HepG2 (cell line): Measurements from ENCODE around the gene SLFNL1. TPM values are rescaled to one million over a fixed set of nuclear protein-coding genes. Genes with fewer than 3 reads are reported as not detected.

Source experiments
- ATAC-seq: fragments of 200-7000 bp; cut with Tn5 transposase; 3 replicates; pipeline ENCODE4 v1.9.1; 2020; ENCODE audit warnings: mild to moderate bottlenecking, moderate library complexity
- BruUV-seq: library from RNA; stranded (reverse); fragments of 400-500 nt; replicated peaks from 2 replicates; lab custom pipeline; 2021; lab: Mats Ljungman, UMichigan
- CTCF ChIA-PET: fragments of 300-600 bp; formaldehyde crosslinking; extraction: SDS; loops from one replicate; lab custom pipeline; 2021; ENCODE audit warnings: low total read pairs, inconsistent platforms, low intra/inter-chr PET ratio; lab: Yijun Ruan, JAX
- POLR2A ChIA-PET: fragments of 350-600 bp; sonication (Branson Sonifier 250); formaldehyde crosslinking; loops from one replicate; lab custom pipeline; 2020; ENCODE audit warnings: antibody characterized with exemption, inconsistent platforms; lab: Yijun Ruan, JAX
- DNase-seq: peaks from one replicate; pipeline ENCODE4 v3.0.0-alpha.2; 2015; ENCODE audit warnings: low spot score
- FAIRE-seq: peaks from 3 replicates; lab custom pipeline; 2011; peaks lifted over from hg19 to GRCh38; lab: Jason Lieb, UNC
- H2AFZ ChIP-seq: one replicate; pipeline ENCODE4 v1.6.1; 2011; ENCODE audit warnings: low read length, inconsistent platforms
- H3K27ac ChIP-seq: fragments of 300-600 bp; 3 replicates; pipeline ENCODE4 v1.8.0; 2011; ENCODE audit warnings: mixed run types, mild to moderate bottlenecking, mixed read lengths, low read length, inconsistent platforms; ENCODE audit not compliant: insufficient read depth; ENCODE audit errors: extremely low read length
- H3K27me3 ChIP-seq, 2 experiments: fragments of 200-600 bp in 1 of 2; 2 replicates in 1 of 2; 3 replicates in 1 of 2; pipeline versions ENCODE4 v1.6.0 to v1.8.0; 2011; ENCODE audit warnings: low read length in 2 of 2, mild to moderate bottlenecking in 2 of 2, moderate library complexity in 2 of 2, inconsistent platforms in 1 of 2; ENCODE audit not compliant: insufficient read depth in 2 of 2, control insufficient read depth in 1 of 2
- H3K36me3 ChIP-seq, 2 experiments: fragments of 200-600 bp in 1 of 2; replicated peaks in 1 of 2; 2 replicates in 1 of 2; 3 replicates in 1 of 2; pipeline versions ENCODE4 v1.5.1 to v1.8.0; 2011; ENCODE audit warnings: low read length in 2 of 2, inconsistent platforms in 1 of 2; ENCODE audit not compliant: insufficient read depth in 2 of 2, control insufficient read depth in 1 of 2
- H3K4me1 ChIP-seq: 2 replicates; pipeline ENCODE4 v1.5.1; 2012; ENCODE audit warnings: low read length, inconsistent platforms; ENCODE audit not compliant: insufficient read depth
- H3K4me2 ChIP-seq: 2 replicates; pipeline ENCODE4 v1.6.0; 2011; ENCODE audit warnings: low read depth, low read length, inconsistent platforms
- H3K4me3 ChIP-seq, 3 experiments: fragments of 200-600 bp in 1 of 3; sonication (generic), shearing (Covaris generic) in 1 of 3; replicated peaks in 1 of 3; 2 replicates each; pipeline ENCODE4 v1.5.1; 2011 to 2016; ENCODE audit warnings: low read length in 3 of 3, inconsistent platforms in 2 of 3, low read depth in 2 of 3, mild to moderate bottlenecking in 2 of 3, control low read depth in 1 of 3, mixed read lengths in 1 of 3; ENCODE audit not compliant: insufficient read depth in 1 of 3
- H3K79me2 ChIP-seq: one replicate; pipeline ENCODE4 v1.6.1; 2011; ENCODE audit warnings: low read length, inconsistent platforms; ENCODE audit not compliant: insufficient read depth
- H3K9ac ChIP-seq: 2 replicates; pipeline ENCODE4 v1.6.0; 2011; ENCODE audit warnings: mild to moderate bottlenecking, low read depth, low read length, inconsistent platforms; ENCODE audit not compliant: insufficient read depth
- H3K9me3 ChIP-seq: 2 replicates; pipeline ENCODE4 v1.5.1; 2012; ENCODE audit warnings: mild to moderate bottlenecking, low read length
- H4K20me1 ChIP-seq: 2 replicates; pipeline ENCODE4 v1.6.0; 2011; ENCODE audit warnings: inconsistent platforms, mild to moderate bottlenecking, low read length, moderate library complexity; ENCODE audit not compliant: insufficient read depth
- CREB1 ChIP-seq, 2 experiments: fragments of 450-650 bp in 1 of 2; IDR thresholded peaks; 2 replicates each; pipeline ENCODE4 v1.6.1; 2016 to 2017; ENCODE audit warnings: control low read depth in 1 of 2, mild to moderate bottlenecking in 1 of 2, missing compliant biosample characterization in 1 of 2, missing genetic modification characterization in 1 of 2
- ELK4 ChIP-seq: sonication (generic); formaldehyde crosslinking; IDR thresholded peaks from 2 replicates; pipeline ENCODE4 v1.9.0; 2021; ENCODE audit warnings: missing genetic modification reagents, borderline replicate concordance
- HINFP ChIP-seq: sonication (generic); formaldehyde crosslinking; IDR thresholded peaks from 2 replicates; pipeline ENCODE4 v1.4.0; 2020; ENCODE audit warnings: low read depth, mild to moderate bottlenecking, missing genetic modification reagents
- IKZF5 ChIP-seq: IDR thresholded peaks from 2 replicates; pipeline ENCODE4 v1.6.1; 2018; ENCODE audit warnings: missing genetic modification reagents, mild to moderate bottlenecking, missing compliant biosample characterization
- ISL2 ChIP-seq: sonication (generic); formaldehyde crosslinking; IDR thresholded peaks from 2 replicates; pipeline ENCODE4 v1.5.0; 2020; ENCODE audit warnings: missing genetic modification reagents
- KDM6A ChIP-seq: IDR thresholded peaks from 2 replicates; pipeline ENCODE4 v1.6.1; 2016; ENCODE audit warnings: low read depth
- MAFG ChIP-seq: sonication (generic); formaldehyde crosslinking; IDR thresholded peaks from 2 replicates; pipeline ENCODE4 v1.5.1; 2020; ENCODE audit warnings: mild to moderate bottlenecking, missing genetic modification reagents
- MEIS2 ChIP-seq: sonication (generic); formaldehyde crosslinking; IDR thresholded peaks from 2 replicates; pipeline ENCODE4 v1.9.0; 2021; ENCODE audit warnings: mild to moderate bottlenecking, missing genetic modification reagents
- ZMAT3 ChIP-seq: sonication (generic); formaldehyde crosslinking; conservative IDR thresholded peaks from 2 replicates; pipeline ENCODE4 v1.7.0; 2021; ENCODE audit warnings: missing genetic modification reagents
- ZNF224 ChIP-seq: sonication (generic); formaldehyde crosslinking; IDR thresholded peaks from 2 replicates; pipeline ENCODE4 v1.5.0; 2020; ENCODE audit warnings: mild to moderate bottlenecking, missing genetic modification reagents
- ZNF547 ChIP-seq: sonication (generic); formaldehyde crosslinking; IDR thresholded peaks from 2 replicates; pipeline ENCODE4 v1.5.1; 2020; ENCODE audit warnings: mild to moderate bottlenecking, missing genetic modification reagents
- ZNF713 ChIP-seq: sonication (generic); formaldehyde crosslinking; IDR thresholded peaks from 2 replicates; pipeline ENCODE4 v1.4.0; 2020; ENCODE audit warnings: mild to moderate bottlenecking, missing genetic modification reagents
- ZNF740 ChIP-seq: sonication (generic); formaldehyde crosslinking; IDR thresholded peaks from 2 replicates; pipeline ENCODE4 v1.4.0; 2020; ENCODE audit warnings: missing genetic modification reagents
- ZNF777 ChIP-seq: sonication (generic); formaldehyde crosslinking; IDR thresholded peaks from 2 replicates; pipeline ENCODE4 v1.4.0; 2020; ENCODE audit warnings: missing genetic modification reagents
- WGBS: methylation state at CpG from one replicate; pipeline ENCODE4 v1.1.6; 2017; ENCODE audit warnings: low lambda C conversion rate; 5-methylcytosine and 5-hydroxymethylcytosine counted together
- in situ Hi-C: cut with HindIII; loops from 2 replicates; pipeline ENCODE4 v1.10.0; 2017; ENCODE audit warnings: low pct_unique_long_range_greater_than_20kb; ENCODE audit not compliant: extremely low pct_ligation_motif_present
- intact Hi-C: fragments of 100-400 bp; cut with micrococcal nuclease; formaldehyde crosslinking; loops from one replicate; pipeline ENCODE4 v1.10.0; 2022; ENCODE audit not compliant: unreplicated experiment
- polyA plus RNA-seq, 8 experiments: library from polyadenylated mRNA; depleted of rRNA in 3 of 8; stranded (reverse) in 7 of 8; unstranded in 1 of 8; fragments of >200 nt; fragmentation: Illumina TruSeq in 4 of 8; extraction: Trizol in 4 of 8; gene quantifications; 2 replicates each; pipeline versions ENCODE4 v1.2.1 to v1.2.3, GENCODE V29; 2011 to 2016; ENCODE audit warnings: low read depth in 4 of 8, missing spikeins in 1 of 8, mixed read lengths in 1 of 8; ENCODE audit not compliant: insufficient read depth in 1 of 8
- total RNA-seq, 5 experiments: library from RNA; depleted of rRNA; stranded (reverse); fragments of >200 nt; fragmentation: Illumina TruSeq; extraction: Trizol; gene quantifications; 2 replicates each; pipeline ENCODE4 v1.2.3, GENCODE V29; 2016; ENCODE audit warnings: low read depth in 1 of 5
- TF ChIP-seq, protein P1 (sequence below): IDR thresholded peaks from 2 replicates; pipeline ENCODE4 v1.6.1; 2016; ENCODE audit warnings: low read depth, missing genetic modification reagents, missing compliant biosample characterization

The SLFNL1 gene
- total and polyA plus RNA-seq, 2 of the 13 experiments (the other 11 are each of a cell fraction or from before 2014, with no cell fraction given): 0.07 to 0.20 TPM

GRCh38 chr1:41041614-41042270 is 20.2 kb upstream of the SLFNL1 start:
- DNase-seq (no peak), FAIRE-seq (no peak), ATAC-seq (no peak)
- Histone ChIP-seq H3K79me2 (no peaks in the 10 kb centered on the region), H2AFZ (no peak overlapping the region), H3K4me2 (no peak overlapping the region), H4K20me1 (no peaks in the 10 kb centered on the region), H3K36me3 (peaks cover 24 to 50% of the 10 kb centered on the region in 2 experiments), H3K27me3 (no peaks in the 10 kb centered on the region), H3K27ac (no peak overlapping the region), H3K4me1 (peaks cover 13% of the 10 kb centered on the region), H3K4me3 (no peak overlapping the region), H3K9ac (no peak overlapping the region), H3K9me3 (no peaks in the 10 kb centered on the region)
- ChIA-PET POLR2A (no interaction called here), CTCF (no interaction called here)
- in situ Hi-C loops (no loop called here), intact Hi-C loops (no loop called here)
- BruUV-seq: no TSS peak
- WGBS: 95% methylated on average over 3 of the region's 3 CpGs
- TF ChIP-seq ZNF547 (CRISPR knock-in tag): no peak
- no peak for TF ChIP-seq HINFP (CRISPR knock-in tag)
- TF ChIP-seq ZNF777 (CRISPR knock-in tag): no peak
- TF ChIP-seq KDM6A (CRISPR knock-in tag): no peak
- no peak for TF ChIP-seq ELK4 (CRISPR knock-in tag)
- no peak for TF ChIP-seq ZNF713 (CRISPR knock-in tag)
- TF ChIP-seq ZMAT3 (CRISPR knock-in tag): no peak
- no peak for TF ChIP-seq ISL2 (CRISPR knock-in tag)
- TF ChIP-seq IKZF5 (CRISPR knock-in tag): no peak
- no peak for TF ChIP-seq ZNF224
- TF ChIP-seq ZNF740: no peak
- TF ChIP-seq CREB1 (IDR thresholded peaks at IDR 0.05): no peak
- no peak for TF ChIP-seq CREB1 (CRISPR knock-in tag; IDR thresholded peaks at IDR 0.05)
- TF ChIP-seq, protein P1, sequence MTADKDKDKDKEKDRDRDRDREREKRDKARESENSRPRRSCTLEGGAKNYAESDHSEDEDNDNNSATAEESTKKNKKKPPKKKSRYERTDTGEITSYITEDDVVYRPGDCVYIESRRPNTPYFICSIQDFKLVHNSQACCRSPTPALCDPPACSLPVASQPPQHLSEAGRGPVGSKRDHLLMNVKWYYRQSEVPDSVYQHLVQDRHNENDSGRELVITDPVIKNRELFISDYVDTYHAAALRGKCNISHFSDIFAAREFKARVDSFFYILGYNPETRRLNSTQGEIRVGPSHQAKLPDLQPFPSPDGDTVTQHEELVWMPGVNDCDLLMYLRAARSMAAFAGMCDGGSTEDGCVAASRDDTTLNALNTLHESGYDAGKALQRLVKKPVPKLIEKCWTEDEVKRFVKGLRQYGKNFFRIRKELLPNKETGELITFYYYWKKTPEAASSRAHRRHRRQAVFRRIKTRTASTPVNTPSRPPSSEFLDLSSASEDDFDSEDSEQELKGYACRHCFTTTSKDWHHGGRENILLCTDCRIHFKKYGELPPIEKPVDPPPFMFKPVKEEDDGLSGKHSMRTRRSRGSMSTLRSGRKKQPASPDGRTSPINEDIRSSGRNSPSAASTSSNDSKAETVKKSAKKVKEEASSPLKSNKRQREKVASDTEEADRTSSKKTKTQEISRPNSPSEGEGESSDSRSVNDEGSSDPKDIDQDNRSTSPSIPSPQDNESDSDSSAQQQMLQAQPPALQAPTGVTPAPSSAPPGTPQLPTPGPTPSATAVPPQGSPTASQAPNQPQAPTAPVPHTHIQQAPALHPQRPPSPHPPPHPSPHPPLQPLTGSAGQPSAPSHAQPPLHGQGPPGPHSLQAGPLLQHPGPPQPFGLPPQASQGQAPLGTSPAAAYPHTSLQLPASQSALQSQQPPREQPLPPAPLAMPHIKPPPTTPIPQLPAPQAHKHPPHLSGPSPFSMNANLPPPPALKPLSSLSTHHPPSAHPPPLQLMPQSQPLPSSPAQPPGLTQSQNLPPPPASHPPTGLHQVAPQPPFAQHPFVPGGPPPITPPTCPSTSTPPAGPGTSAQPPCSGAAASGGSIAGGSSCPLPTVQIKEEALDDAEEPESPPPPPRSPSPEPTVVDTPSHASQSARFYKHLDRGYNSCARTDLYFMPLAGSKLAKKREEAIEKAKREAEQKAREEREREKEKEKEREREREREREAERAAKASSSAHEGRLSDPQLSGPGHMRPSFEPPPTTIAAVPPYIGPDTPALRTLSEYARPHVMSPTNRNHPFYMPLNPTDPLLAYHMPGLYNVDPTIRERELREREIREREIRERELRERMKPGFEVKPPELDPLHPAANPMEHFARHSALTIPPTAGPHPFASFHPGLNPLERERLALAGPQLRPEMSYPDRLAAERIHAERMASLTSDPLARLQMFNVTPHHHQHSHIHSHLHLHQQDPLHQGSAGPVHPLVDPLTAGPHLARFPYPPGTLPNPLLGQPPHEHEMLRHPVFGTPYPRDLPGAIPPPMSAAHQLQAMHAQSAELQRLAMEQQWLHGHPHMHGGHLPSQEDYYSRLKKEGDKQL (CRISPR knock-in tag): no peak
- TF ChIP-seq MAFG (CRISPR knock-in tag): no peak
- no peak for TF ChIP-seq MEIS2 (CRISPR knock-in tag)
